Right lung (tissue), 10 donors: ENCODE results near the gene GSG1L2. TPM values are rescaled to one million over a fixed set of nuclear protein-coding genes. Genes with fewer than 3 reads are reported as not detected.

Experiments used
- DNase-seq, 2 donors: peaks; one replicate each; pipeline ENCODE4 v3.0.0-alpha.2; 2013
- long read RNA-seq, 8 donors: transcript quantifications; one replicate each; lab custom pipeline, GENCODE V29; 2026
- polyA plus RNA-seq, 5 donors: library from polyadenylated mRNA; unstranded; fragments of 120-200 nt; gene quantifications; one replicate each; pipeline versions ENCODE4 v1.2.1 to v1.2.3, GENCODE V29; 2013; ENCODE audit warnings: inconsistent platforms in 1 of 5, low replicate concordance in 1 of 5; ENCODE audit not compliant: insufficient read length in 5 of 5, insufficient read depth in 1 of 5

The GSG1L2 gene
- not detected for polyA plus RNA-seq
- long read RNA-seq, donor 1 = 0 reads
- long read RNA-seq, donor 2 = 0 reads
- long read RNA-seq, donor 3 = 0 reads
- long read RNA-seq, donor 4 = 0 reads
- long read RNA-seq, donor 5 = 0 reads
- long read RNA-seq, donor 6 = 0 reads
- long read RNA-seq, donor 7 = 0 reads
- long read RNA-seq, donor 8 = 0 reads

- no peak for DNase-seq
Measured at GRCh38 chr17:9821921-9822320, at the start of gene GSG1L2. TSS of gene GSG1L2 (minus strand) at chr17:9822079. CDS start at chr17:9822071, 8 bp downstream.

GRCh38 chr17:9868552-9868951, 46.7 kb upstream of the GSG1L2 start:
- DNase-seq = no peak

GRCh38 chr17:9865586-9865985, 43.7 kb upstream of the GSG1L2 start:
- DNase-seq = no peak

DNA sequence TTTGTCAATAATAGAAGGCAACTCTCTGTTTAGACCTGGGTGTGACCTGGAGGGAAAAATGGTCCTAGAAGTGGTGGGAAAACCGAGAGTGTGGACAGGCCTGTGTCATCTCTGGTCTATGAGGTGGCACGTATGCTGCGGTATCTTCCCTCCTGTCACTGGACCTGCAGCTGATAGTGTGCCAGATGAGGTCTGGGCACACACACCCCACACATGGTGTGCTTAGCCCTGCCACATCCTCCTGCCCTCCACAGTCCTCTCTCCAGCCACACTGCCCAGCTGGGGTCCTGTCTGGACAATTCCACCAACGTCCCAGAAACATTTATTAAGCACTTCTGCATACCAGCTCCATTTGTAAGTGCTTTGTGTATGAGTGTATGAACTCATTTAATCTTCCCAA, 41.1 kb upstream of the GSG1L2 start:
- DNase-seq = no peak

GRCh38 chr17:9862220-9862619, 40.3 kb upstream of the GSG1L2 start:
- no peak for DNase-seq

- no peak for DNase-seq
Measured at GRCh38 chr17:9860851-9861250, 39.0 kb upstream of the GSG1L2 start.

DNA sequence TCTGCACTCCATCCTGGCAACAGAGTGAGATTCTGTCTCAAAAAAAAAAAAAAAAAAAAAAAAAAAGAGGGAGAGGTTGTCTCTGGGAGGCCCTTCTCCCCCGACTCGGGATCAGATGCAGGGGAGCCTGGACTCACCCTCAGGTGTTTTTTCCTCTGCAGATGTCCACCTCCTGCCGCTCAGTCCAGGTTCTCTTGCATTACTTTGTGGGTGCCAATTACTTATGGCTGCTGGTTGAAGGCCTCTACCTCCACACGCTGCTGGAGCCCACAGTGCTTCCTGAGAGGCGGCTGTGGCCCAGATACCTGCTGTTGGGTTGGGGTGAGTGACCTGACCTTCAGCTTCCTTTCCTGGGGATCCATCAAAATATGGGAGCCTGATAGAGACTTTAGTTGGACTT, 37.9 kb upstream of the GSG1L2 start:
- DNase-seq = no peak

GRCh38 chr17:9855036-9855435, 33.2 kb upstream of the GSG1L2 start:
- no peak for DNase-seq

DNA sequence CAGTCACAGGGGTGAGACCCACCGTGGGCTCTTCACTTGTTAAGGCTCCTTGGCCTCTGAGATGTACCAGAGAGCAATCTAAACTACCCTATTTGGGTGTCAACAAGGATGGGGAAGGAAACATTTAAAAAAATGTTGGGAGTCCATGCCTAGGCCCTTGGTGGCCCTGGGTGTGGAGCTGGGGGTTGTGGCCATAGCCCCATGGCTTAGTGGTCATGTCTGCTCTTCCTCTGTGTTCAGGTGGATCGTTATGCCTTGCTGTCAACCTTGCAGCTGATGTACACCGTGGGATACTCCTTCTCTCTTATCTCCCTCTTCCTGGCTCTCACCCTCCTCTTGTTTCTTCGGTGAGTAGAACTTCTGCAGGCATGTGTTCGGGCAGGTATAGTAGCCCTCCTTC, 32.4 kb upstream of the GSG1L2 start:
- DNase-seq = no peak

DNA sequence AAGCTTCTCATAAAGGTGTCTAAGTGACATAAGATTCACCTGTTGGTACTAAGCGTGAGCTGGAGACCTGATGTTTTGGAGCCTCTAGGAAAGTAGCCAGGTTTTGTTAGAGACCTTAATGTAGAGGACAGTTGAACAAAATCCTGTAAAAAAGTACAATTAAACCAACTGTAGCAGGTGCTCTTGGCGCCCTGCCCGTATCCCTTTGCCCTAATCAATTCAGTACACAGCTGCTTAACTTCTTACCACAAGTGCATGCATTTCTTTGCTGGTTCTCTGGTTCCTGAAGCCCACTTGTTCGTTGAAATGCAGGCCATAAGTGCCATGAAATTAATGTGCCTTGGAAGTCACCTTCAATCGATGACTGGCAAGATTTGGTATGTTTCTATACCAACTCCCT, 28.3 kb upstream of the GSG1L2 start:
- DNase-seq = no peak

GRCh38 chr17:9845306-9845705, 23.4 kb upstream of the GSG1L2 start:
- no peak for DNase-seq

DNA sequence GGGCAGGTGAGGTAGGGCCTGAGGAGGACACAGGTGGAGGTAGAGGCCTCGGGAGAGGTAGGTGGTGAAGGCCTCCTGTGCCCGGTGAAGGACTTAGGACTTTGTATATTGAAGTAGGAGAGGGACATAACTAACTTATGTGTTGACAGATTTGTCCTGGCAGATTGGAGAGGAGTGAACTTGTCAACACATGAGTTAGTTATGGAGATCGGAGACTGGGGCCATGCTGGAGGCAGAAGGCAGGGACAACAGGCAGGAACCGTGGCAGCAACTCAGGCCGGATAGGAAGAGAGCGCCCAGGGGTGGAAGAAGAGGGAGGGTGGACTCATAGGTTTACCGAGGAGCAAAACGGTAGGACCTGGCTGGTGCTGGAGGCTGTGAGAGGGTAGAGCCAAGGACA, 22.3 kb upstream of the GSG1L2 start:
- DNase-seq = no peak

- no peak for DNase-seq
Measured at GRCh38 chr17:9843152-9844010, 21.5 kb upstream of the GSG1L2 start.

DNA sequence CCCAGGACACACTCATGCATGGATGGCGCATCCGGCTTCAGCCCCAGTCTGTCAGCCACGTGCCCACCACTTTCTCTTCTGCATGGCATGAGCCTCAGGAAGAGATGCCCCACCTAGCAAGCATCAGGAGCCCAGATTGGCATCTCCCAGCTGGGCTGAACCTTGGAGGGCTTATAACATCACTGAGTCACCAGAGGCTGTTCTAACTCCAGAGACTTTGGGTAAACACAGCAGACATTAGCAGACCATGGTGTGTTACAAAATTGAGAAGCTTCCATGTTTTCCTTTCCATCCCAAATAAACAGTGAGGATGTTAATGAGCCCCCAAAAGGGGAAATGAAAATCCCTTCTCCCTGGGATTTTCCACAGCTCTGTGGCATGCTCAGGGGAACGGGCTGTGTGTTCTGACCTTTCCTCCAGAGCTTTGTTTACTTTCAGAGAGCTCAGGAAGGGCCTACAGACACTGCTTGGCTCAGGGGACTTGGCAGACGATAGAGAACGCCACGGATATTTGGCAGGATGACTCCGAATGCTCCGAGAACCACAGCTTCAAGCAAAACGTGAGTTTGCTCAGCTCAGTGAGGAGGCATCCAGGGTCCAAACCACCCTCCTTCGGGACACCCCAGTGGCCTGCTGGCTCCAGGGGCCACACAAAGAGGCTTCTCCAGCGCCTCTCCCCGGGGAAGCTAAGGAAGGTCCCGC, 20.3 kb upstream of the GSG1L2 start:
- peak; percentile 55 to 56 for DNase-seq

GRCh38 chr17:9839433-9839832, 17.6 kb upstream of the GSG1L2 start:
- no peak for DNase-seq

DNA sequence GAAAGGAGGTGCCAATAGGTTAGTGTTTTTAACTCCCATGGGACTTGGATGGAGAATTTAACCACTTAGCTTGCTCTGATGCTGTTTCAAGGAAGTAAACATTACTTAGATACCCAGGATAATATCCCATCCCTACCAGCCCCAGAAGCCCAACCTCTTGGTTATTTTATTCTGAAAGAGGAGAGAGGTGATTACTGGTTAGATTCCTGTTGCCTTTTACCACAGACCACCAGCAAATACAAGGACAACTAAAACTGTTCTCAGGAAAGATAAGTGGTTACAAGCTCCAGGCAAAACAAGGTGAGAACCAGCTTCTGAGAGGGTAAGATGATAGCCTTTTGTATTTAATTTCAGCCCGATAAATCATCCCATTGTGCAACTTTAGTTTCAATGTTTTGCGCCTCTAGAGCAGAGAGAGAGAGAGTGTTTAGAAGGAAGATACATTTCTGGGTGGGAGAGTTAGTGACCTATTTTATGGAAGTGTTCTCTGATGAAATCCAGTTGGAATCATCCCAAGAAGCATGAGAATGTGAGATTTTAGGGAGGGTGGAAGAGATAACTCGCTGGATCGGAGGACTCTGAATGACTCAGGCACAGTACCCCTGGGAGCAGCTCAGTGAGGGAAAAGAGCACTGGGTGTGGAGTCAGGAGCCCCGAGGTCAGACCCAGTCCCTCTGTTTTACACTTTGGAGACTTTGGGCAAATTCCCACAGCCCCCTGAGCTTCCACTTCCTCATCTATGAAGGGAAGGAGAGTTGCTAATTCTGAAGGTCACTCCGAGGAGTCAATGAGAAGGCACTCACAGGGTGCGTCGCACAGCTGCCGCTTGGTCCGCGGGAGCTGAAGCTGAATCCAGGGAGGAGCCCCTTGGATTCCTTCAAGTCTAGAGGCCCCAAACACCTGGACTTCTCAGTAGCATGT, 15.9 kb upstream of the GSG1L2 start:
- DNase-seq = peak; percentile 57 to 70

GRCh38 chr17:9833922-9834321, 12.0 kb upstream of the GSG1L2 start:
- no peak for DNase-seq

DNA sequence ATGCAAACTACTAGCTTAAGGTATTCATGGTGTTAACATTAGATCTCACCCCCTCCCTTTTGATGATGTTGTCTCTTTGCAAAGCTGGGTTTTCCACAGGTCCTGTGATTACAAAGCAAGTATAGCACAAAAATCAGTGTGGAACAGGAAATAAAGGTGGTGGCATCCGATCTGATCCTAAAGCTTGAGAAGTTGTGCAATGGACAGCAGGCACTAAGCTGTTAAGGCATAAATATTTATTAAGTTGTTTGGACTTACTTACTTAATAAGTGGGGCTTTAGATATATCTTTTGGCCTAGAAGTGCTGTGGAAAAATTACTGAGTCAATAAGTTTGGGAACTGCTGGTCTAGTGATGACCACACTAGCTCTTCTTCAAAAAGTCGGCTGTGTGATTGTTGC, 8.8 kb upstream of the GSG1L2 start:
- DNase-seq = no peak

DNA sequence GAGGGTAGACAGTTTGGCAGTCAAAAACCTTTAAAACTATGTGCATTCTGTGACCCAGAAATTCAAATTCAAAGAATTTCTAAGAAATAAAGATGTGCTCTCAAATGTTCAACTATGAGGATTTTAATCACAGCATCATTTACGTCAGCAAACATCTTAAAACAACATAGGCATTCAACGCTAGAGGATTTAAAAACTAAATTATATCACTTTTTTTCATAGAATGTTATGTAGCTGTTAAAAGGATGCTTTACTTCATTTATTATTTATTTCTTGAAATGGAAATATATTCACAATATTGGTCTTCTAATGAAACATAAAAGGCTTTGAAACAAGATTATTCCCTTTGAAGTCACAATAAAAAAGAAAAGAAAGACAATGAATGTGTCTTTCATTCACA, 7.5 kb upstream of the GSG1L2 start:
- no peak for DNase-seq

DNA sequence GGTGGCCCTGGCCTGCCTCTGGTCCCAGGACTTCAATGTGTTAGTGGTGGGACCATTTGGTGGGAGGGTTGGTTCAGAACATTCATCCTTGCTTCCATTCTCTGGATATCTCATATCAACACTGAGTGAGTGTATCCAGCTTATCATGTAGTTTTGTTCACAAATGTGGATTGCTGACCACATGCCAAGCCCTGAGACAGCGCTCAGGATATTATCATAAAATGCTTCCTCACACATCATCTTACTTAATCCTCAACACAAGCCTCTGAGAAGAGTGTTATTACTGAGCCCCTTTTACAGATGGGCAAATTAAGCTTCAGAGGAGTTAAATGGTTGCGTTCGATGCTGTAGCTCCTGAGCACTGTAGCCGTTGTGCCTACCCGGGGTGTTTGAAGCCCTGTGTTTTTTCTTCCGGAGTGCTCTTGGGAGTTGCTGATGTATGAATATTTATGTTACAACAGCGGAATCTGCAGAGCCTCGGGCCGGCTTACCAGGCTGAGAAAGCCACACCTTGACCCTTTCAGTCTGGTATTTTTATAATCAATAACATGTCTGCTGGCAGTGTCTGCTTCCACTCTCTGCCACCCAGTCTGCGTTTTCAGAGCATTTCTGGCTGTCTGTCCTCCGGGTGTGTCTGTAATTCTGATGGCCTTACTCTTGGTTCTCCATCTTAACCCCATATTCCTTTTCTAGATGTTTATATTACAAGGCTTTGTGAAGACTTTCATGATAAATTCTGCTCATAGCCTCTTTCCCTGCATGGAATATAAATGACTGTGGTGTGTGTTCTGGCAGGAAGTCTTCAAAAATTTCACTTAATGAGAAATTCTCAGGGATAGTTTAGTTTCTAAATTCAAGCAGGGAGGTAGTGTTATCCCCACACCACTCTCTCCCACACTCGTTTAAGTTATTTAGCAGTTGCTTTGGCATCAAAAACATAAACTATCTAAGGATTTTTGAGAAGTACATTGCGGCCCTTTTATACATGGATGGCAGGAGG, 6.7 kb upstream of the GSG1L2 start:
- peak in 1 of 2 donors; percentile 50 for DNase-seq
